GM19452 (cell line): ENCODE measurements around the gene GAPVD1.

Experiments used
- ATAC-seq: cut with Tn5 transposase; IDR thresholded peaks from one replicate; pipeline ENCODE4 v1.9.1; 2021; ENCODE audit not compliant: unreplicated experiment

GAPVD1 gene

GRCh38 chr9:125400725-125401716 lies 139.4 kb downstream of the GAPVD1 start:
- ATAC-seq: no peak

- no peak for ATAC-seq
Observed at GRCh38 chr9:125404733-125405132, 143.1 kb downstream of the GAPVD1 start.

- ATAC-seq: no peak
Observed at GRCh38 chr9:125405938-125406809, 144.5 kb downstream of the GAPVD1 start.

- no peak for ATAC-seq
Observed at GRCh38 chr9:125406810-125407087, 145.1 kb downstream of the GAPVD1 start.

- ATAC-seq: peak; percentile 12
Observed at GRCh38 chr9:125407432-125407973, 145.9 kb downstream of the GAPVD1 start.

- ATAC-seq: peak; percentile 64
Observed at GRCh38 chr9:125407974-125408900, 146.6 kb downstream of the GAPVD1 start.

- no peak for ATAC-seq
Observed at GRCh38 chr9:125409217-125409636, 147.6 kb downstream of the GAPVD1 start.

- ATAC-seq: no peak
Observed at GRCh38 chr9:125409637-125410521, 148.3 kb downstream of the GAPVD1 start.

- ATAC-seq: no peak
Observed at GRCh38 chr9:125410522-125410894, 148.9 kb downstream of the GAPVD1 start.

GRCh38 chr9:125411171-125411756 lies 149.6 kb downstream of the GAPVD1 start:
- ATAC-seq: no peak

- ATAC-seq: no peak
Observed at GRCh38 chr9:125412166-125412565, 150.5 kb downstream of the GAPVD1 start.

GRCh38 chr9:125413579-125413978 lies 152.0 kb downstream of the GAPVD1 start:
- ATAC-seq: no peak

- no peak for ATAC-seq
Observed at GRCh38 chr9:125415583-125416460, 154.2 kb downstream of the GAPVD1 start.

GRCh38 chr9:125416517-125416916 lies 154.9 kb downstream of the GAPVD1 start:
- no peak for ATAC-seq
